ENCODE data around the gene SUGCT.

Gene SUGCT

GRCh38 chr7:40700653-40701421, 566.0 kb downstream of the SUGCT start:
- peak; percentile 3 to 9 for DNase-seq

DNA sequence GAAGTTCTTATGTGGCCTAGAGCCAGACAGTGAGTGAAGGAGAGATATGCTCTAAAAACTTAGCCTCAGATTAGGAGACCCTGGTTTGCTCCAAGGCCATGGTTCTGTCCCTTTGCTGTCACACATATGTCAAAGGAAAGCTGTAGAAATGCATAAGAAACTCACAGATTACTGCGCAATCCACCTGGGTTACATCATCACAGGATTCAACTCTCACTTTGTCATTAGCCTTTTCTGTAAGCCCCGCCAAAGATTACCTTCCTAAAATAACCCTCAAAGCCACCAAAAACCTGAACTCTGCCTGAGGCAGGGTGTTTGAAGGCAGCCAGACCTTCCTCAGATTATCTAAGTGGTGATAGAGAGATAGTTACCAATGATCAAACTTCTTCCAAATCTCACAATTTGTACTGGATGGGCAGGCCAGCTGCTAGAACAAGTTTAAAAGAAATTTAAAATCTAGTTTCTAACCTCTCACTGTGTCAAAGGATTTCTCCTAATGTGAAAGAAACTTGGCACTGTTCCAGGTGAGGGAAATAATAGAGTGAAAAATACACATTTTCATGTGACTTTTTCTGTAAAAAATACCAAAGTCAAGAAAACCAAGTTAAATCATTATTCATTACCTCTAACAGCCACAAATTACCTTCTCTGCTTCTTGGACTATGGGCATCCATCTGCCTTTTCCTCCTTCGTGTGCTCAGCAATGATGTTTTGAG, 567.2 kb downstream of the SUGCT start:
- no peak for DNase-seq

DNA sequence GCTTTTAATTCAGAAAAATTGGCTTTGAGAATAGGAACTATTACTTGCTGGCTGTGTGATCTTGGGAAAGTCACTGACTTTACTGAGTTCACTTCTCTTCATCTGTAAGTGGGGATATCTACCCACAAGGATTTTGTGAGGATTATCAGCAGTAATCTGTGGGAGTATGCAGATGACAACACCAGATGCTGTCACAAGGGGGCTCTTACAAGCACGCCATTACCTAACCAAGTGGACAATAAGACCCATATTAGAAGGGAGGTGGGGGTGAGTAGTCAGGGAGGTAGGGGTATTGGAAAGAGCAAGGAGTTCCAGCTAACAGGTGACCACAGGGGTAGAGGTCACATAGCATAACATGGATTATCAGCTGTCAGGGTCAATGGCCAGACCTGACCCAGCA, 569.4 kb downstream of the SUGCT start:
- no peak for DNase-seq

- DNase-seq = no peak
Measured at GRCh38 chr7:40706829-40707228, 572.0 kb downstream of the SUGCT start.

DNA sequence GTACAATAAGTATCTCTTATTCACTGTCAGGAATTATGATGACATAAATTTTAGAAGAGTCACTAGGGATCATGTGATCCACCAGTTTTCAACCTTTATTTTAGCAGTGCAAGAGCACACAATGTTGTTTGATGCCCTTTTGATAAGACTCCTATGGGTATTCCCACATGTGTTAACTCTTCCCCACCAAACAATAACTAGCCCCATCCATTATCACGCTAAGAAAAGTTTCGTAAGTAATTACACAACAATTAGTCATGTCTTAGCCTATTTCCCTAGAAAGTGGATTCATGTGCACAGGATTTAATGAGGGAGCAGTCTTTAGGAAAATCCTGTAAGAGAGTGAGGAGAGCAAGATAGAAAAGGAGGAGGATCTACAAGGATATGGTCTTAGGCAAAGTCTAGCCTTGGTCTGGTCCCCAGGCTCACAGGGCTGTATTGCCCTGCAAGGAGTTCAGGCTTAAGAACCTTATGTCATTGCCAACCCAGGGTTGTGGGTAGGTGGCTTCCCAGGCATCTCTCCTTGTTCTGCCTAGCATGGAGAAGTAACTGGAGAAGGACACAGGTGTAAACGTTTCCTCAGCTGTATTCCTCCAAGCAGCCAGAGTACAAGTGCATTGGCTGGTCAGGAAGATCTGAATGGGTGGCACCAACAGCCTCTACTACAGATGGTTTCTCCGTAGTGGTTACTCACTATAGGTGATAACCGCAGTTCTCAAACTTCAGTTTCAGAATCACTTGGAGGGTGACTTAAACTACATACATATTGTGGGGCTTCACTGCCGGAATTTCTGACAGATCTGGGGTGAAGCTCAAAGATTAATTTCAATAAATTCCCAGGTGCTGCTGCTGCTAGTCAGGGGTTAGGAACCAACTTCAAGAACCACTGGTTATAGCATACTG, 574.5 kb downstream of the SUGCT start:
- DNase-seq = no peak

- no peak for DNase-seq
Measured at GRCh38 chr7:40711706-40712105, 576.9 kb downstream of the SUGCT start.

- DNase-seq = no peak
Measured at GRCh38 chr7:40714363-40715052, 579.7 kb downstream of the SUGCT start.

DNA sequence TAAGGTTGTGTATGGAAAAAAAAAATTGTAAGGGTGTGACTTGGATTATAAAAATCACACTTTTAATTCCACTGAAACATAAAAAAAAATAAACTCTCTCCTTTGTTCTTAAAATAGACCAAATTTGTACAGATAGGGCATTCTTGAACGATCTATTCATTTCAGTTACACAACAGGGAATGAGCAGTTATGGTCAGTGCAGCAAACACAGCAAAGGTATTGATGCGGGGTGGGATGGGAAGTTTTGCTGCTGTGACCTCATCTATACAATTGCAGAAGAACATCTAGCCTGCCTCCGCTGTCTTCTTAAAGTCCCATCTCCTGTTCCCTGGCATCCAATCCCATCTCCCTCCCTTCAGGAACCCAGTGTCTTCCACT, 580.2 kb downstream of the SUGCT start:
- DNase-seq = no peak

- DNase-seq = no peak
Measured at GRCh38 chr7:40716052-40716451, 581.2 kb downstream of the SUGCT start.

DNA sequence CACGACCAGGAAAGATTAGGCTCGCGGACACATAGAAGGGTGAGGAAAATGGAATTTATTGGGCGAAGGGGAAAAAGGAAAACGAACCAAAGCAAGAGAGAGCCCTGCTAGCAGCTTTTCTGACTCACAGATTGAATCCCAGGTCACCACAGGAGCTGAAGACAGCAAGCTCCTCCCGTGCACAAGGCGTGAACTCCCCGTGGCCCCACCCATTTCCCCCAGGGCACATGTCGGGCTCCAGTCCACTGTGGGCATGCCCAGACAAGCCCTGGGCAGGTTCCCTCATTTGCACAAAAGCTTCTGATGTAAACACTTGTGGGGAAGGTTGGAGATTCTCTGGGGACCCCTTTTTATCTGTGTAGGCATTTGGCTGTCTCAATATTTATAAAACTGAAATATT, 582.4 kb downstream of the SUGCT start:
- DNase-seq = peak; percentile 1 to 8

GRCh38 chr7:40720416-40720815, 585.6 kb downstream of the SUGCT start:
- DNase-seq = no peak

- no peak for DNase-seq
Measured at GRCh38 chr7:40721342-40721949, 586.6 kb downstream of the SUGCT start.

- no peak for DNase-seq
Measured at GRCh38 chr7:40722242-40722641, 587.4 kb downstream of the SUGCT start.

- DNase-seq = no peak
Measured at GRCh38 chr7:40723829-40724228, 589.0 kb downstream of the SUGCT start.

GRCh38 chr7:40726559-40726958, 591.8 kb downstream of the SUGCT start:
- DNase-seq = no peak

GRCh38 chr7:40733114-40733513, 598.3 kb downstream of the SUGCT start:
- DNase-seq = no peak

GRCh38 chr7:40733578-40733977, 598.8 kb downstream of the SUGCT start:
- no peak for DNase-seq

DNA sequence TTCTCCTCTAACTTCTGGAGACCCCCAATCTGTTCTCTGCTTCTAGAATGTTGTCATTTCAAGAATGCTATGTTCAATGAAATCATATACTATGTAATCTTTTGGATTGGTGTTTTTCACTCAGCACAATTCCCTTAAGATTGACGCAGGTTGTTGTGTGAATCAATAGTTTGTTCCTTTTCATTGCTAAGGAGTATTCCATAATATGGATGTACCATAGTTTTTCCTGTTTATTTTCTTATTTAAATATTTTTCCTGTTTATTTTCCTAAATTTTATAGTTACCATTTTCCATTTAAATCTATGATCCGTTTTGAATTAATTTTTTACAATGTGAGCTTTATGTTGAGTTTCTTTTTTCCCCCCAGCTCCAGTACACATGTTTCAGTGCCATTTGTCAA, 604.5 kb downstream of the SUGCT start:
- DNase-seq = no peak

DNA sequence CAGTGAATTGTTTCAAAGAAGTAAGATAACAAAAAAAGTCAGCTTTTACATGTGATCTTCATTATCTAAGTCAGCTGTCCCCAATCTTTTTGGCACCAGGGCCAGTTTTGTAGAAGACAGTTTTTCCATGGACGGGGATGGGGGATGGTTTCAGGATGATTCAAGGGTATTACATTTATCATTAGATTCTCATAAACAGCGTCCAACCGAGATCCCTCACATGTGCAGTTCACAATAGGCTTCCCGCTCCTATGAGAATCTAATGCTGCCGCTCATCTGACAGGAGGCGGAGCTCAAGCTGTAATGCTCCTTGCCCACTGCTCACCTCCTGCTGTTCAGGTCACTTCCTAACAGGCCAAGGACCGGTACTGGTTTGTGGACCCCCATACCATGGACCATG, 607.5 kb downstream of the SUGCT start:
- no peak for DNase-seq

DNA sequence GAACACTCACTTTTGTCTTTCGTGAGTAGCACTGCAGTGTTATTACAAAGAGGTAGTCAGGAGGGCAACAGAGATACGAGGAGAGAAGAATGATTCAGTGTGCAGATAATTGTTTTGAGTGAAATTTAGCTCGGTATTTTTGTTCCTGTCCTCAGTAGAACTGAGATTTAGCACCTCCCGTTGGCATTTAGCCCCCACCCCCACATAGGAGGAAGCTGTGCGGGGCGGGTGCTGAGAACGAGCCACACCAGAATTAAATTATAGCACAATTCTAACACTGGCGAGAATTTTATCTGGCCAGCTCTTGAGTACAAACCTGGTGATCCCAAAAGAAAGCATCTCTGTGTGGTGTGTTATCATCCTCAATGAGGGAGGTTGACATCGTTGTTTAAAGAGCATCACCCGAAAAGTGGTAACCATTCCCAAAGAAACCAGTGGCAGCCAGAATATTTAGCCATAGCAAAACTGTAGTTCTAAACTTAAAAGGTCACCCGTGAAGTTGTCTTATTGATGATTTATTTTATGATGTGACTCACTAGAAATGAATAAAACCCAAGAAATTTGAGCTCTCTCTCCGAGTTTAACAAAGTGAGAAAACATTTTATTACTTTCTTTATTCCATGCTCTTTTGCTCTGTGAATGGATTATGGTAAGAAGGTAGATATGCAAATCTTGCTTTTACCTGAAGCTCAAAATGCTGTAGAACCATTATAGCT, 612.2 kb downstream of the SUGCT start:
- no peak for DNase-seq

DNA sequence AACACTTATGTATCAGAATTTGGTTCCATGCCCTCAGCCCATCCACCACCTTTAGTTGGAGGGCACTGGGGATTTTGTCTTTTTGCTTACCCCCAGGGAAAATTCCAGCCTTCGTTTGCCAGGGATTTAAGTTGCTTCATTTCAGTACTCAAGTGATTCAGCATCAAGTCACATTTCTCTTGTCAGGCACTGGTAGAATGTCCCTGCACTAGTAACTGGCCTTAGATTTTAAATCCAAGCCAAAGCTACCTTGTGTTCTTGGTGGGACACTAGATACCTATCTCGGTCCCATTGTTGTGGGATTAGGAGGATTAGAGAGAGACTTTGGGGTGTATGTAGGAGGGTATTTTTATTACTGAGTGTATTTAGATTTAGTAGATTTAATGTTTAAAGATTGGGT, 613.1 kb downstream of the SUGCT start:
- DNase-seq = no peak

GRCh38 chr7:40749877-40750276, 615.1 kb downstream of the SUGCT start:
- no peak for DNase-seq
